ENCODE data around the gene ZNF668. TPM values are rescaled to one million over a fixed set of nuclear protein-coding genes. Genes with fewer than 3 reads are reported as not detected.
A peak's percentile ranks its signal among the peaks of the same experiment; 100 is the strongest.

ZNF668 gene
- total and polyA plus RNA-seq, 2 of the 13 experiments (the other 11 are each of a cell fraction or from before 2014, with no cell fraction given) = 3.8 to 9.8 TPM

- TF ChIP-seq ZFP90 (CRISPR knock-in tag; IDR thresholded peaks at IDR 0.05; ENCODE audit: borderline replicate concordance) (peak; percentile 92), ZEB1 (IDR thresholded peaks at IDR 0.05; ENCODE audit: insufficient replicate concordance, low read depth) (no peak), NR2F6 (IDR thresholded peaks at IDR 0.05) (no peak), NR2F6 (CRISPR knock-in tag; IDR thresholded peaks at IDR 0.05) (peak; percentile 41; the same call in 1 of the 2 replicates), ZNF703 (CRISPR knock-in tag; IDR thresholded peaks at IDR 0.05; ENCODE audit: borderline replicate concordance) (no peak), PBX3 (CRISPR knock-in tag; IDR thresholded peaks at IDR 0.05; ENCODE audit: borderline replicate concordance) (no peak), ZNF790 (CRISPR knock-in tag; IDR thresholded peaks at IDR 0.05; ENCODE audit: borderline replicate concordance) (no peak), ZBTB26 (CRISPR knock-in tag; IDR thresholded peaks at IDR 0.05; ENCODE audit: borderline replicate concordance) (no peak), ZNF577 (CRISPR knock-in tag; IDR thresholded peaks at IDR 0.05; ENCODE audit: borderline replicate concordance, low read depth) (no peak), ZNF10 (CRISPR knock-in tag; IDR thresholded peaks at IDR 0.05; ENCODE audit: borderline replicate concordance, low read depth) (no peak), ZNF724P (CRISPR knock-in tag; IDR thresholded peaks at IDR 0.05; ENCODE audit: borderline replicate concordance) (peak; percentile 95), ZNF841 (CRISPR knock-in tag; IDR thresholded peaks at IDR 0.05; ENCODE audit: borderline replicate concordance) (no peak), ZBTB10 (CRISPR knock-in tag; IDR thresholded peaks at IDR 0.05; ENCODE audit: borderline replicate concordance) (peak; percentile 100), ZFAT (CRISPR knock-in tag; conservative IDR thresholded peaks at IDR 0.05) (no peak), ZNF589 (CRISPR knock-in tag; conservative IDR thresholded peaks at IDR 0.05) (no peak; the same call in none of the 2 replicates), ZNF235 (CRISPR knock-in tag; IDR thresholded peaks at IDR 0.05; ENCODE audit: borderline replicate concordance) (no peak), ZNF468 (CRISPR knock-in tag; IDR thresholded peaks at IDR 0.05) (peak; percentile 96), ZNF597 (CRISPR knock-in tag; IDR thresholded peaks at IDR 0.05) (no peak), ZNF644 (CRISPR knock-in tag; IDR thresholded peaks at IDR 0.05; ENCODE audit: low read depth) (no peak), ZNF367 (CRISPR knock-in tag; IDR thresholded peaks at IDR 0.05; ENCODE audit: borderline replicate concordance) (peak; percentile 56; the same call in 1 of the 2 replicates)
Observed at GRCh38 chr16:31032736-31033708, 41.0 kb downstream of the ZNF668 start, which contains the start of gene STX4 (continued).

Data from HepG2 (cell line).